ENCODE data around the gene GNB1. TPM values are rescaled to one million over a fixed set of nuclear protein-coding genes. Genes with fewer than 3 reads are reported as not detected.
"Not testable (repeated sequence)": the region's sequence is repeated elsewhere in the genome, so short reads cannot be mapped to it uniquely, and the experiment has no call there.

Gene GNB1
- total and polyA plus RNA-seq, 4 experiments from 2014 or later, result 70.9 to 276 (median 197) TPM

DNA sequence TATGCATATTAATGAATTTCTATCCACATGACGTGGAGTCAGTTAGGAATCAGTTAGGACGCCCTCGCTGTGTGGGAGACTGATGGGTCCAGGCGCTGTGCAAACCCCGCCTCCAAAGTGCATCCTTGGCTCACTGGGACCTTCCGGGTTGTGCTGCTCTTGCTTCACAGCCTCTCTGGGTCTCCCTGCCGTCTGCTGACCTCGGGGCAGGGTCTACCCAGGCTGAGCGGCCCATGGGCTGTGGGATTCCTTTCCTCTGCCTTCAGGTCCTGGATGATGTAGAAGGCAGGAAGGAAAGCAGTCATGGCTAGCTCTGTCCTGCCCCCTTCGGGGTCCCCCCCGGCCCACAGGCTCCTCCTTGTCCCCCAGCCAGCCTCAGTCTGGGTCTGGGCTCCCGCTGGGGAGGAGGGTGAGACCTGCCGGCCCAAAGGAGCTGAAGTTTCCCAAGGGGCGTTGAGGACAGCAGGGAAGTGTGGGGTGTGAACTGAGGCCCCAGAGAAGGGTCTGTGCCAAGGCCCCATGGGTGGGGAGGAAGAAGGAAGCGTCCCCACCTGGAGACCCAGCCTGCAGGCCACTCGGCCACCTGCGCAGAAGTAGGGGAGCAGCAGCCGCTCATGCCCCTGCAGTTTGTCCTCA is 142.1 kb downstream of the GNB1 start:
- Mint-ChIP-seq H3K36me3 (peaks cover 0 to 3% of the 10 kb centered on the region in 2 donors), H3K4me3 (peak overlapping the region in 5 of 8 donors; percentile 22 to 45 (median 35)), H3K9me3 (no peaks in the 10 kb centered on the region), H3K27ac (peak overlapping the region in 6 of 7 donors; percentile 20 to 68 (median 58)), H3K4me1 (peaks cover 0 to 9% (median 3%) of the 10 kb centered on the region in 4 donors), H3K27me3 (no peaks in the 10 kb centered on the region)
- DNase-seq, result no peak
- H3K9me3 ChIP-seq (ENCODE audit: control insufficient read depth in 1 of 2, low read length in 2 of 2), result no peaks in the 10 kb centered on the region
- no peaks in the 10 kb centered on the region for H3K27me3 ChIP-seq (ENCODE audit: insufficient read depth, low read length)
- no peak overlapping the region for H3K27ac ChIP-seq (ENCODE audit: low read depth, low read length)
- intact Hi-C loops (cut with micrococcal nuclease), result loop anchor here (10.0 kb wide), 1 partner anchor 54 kb away; the partner anchor contains the start of gene SLC35E2B
- H3K4me1 ChIP-seq (ENCODE audit: insufficient read depth, low read length), result peaks cover 4% of the 10 kb centered on the region
- CTCF ChIA-PET (ENCODE audit: partially characterized antibody), result interaction anchor here (1.4 kb wide), 1 partner anchor 157 kb away, joined by 4 read pairs; no protein-coding TSS in a partner anchor
- H3K4me3 ChIP-seq (ENCODE audit: low read length in 2 of 2), result no peak overlapping the region
- POLR2A ChIA-PET (ENCODE audit: partially characterized antibody), result no interaction called here
- H3K36me3 ChIP-seq (ENCODE audit: insufficient read depth, low read length), result peaks cover 5% of the 10 kb centered on the region

DNA sequence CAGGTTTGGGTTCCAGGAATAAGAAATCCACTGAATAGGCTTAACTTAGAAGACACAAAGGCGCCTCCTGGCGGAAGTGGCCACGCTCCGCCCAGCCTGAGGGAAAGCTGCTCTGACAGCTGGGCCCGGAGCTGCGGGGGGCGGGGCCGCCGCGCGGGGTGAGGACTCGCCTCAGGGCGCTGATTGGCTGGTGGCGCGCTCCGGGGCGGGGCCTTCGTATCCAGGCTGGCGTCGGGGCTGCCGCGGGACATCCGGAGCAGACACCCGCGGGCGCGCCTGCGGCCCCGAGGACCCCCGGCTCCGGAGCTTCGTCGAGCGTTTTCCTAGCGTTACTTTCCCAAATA is 144.3 kb downstream of the GNB1 start:
- intact Hi-C loops (cut with micrococcal nuclease), result loop anchor here (10.0 kb wide), 1 partner anchor 52 kb away; the partner anchor contains the start of gene SLC35E2B
- POLR2A ChIA-PET (ENCODE audit: partially characterized antibody), result interaction anchor here (0.6 to 0.7 kb wide), 5 partner anchors 18 to 163 kb away, joined by 3 to 7 read pairs (median 3); no protein-coding TSS in a partner anchor
- H3K4me1 ChIP-seq (ENCODE audit: insufficient read depth, low read length); H3K36me3 ChIP-seq (ENCODE audit: insufficient read depth, low read length); H3K4me3 ChIP-seq (ENCODE audit: low read length in 2 of 2); H3K36me3 Mint-ChIP-seq; DNase-seq; H3K9me3 Mint-ChIP-seq; H3K27ac Mint-ChIP-seq; H3K9me3 ChIP-seq (ENCODE audit: control insufficient read depth in 1 of 2, low read length in 2 of 2); H3K27me3 Mint-ChIP-seq; H3K27me3 ChIP-seq (ENCODE audit: insufficient read depth, low read length): not testable (repeated sequence)
- CTCF ChIA-PET (ENCODE audit: partially characterized antibody), result interaction anchor here (0.9 kb wide), 1 partner anchor 14 kb away, joined by 3 read pairs; no protein-coding TSS in a partner anchor
- Mint-ChIP-seq H3K4me3 (peak overlapping the region in 3 of 8 donors; percentile 34 to 78 (median 74)), H3K4me1 (peaks cover 6 to 23% (median 10%) of the 10 kb centered on the region in 4 donors)
- peak overlapping the region; percentile 69 for H3K27ac ChIP-seq (ENCODE audit: low read depth, low read length)

DNA sequence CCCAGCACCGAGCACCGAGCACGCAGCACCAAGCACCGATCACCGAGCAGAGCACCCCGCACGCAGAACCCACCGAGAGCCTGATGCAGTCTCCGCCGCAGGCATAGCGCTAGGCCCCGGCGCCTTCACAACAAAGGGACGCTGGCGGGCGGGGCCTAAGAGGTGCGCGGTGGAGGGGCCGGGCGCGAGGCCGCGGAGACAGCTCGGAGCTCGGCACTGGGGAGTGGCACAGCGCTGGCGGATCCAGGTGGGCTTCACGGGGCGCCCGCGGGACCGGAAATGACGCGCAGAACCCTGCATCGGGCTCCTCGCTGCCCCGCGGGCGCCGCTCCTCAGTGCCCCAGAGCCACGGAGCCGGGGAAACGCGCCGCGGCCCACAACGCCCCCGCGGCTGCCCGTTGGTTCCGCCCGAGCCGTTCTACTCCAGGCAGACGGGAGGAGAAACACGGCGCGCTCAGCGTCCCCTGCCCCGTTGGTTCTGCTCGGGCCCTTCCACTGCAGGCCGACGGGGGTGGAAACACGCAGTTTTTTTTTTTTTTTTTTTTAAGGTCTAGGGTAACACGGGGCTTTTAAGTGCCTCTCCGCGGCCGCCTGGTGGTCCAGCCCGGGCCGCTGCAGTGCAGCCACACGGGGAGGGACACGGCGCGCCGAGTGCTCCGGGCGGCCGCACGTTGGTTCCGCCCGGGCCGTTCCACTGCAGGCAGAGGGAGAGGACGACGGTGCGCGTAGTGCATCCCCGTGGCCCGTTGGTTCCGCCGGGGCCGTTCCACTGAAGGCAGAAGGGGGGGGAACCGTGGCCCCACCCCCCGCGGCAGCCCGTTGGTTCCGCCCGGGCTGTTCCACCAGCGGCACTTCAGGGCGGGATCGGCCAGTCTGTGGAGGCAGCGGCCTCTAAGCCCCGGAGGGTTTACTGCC is 145.0 kb downstream of the GNB1 start:
- intact Hi-C loops (cut with micrococcal nuclease), result loop anchor here (10.0 kb wide), 1 partner anchor 51 kb away; the partner anchor contains the start of gene SLC35E2B
- not testable (repeated sequence) for H3K27me3 ChIP-seq (ENCODE audit: insufficient read depth, low read length); H3K36me3 Mint-ChIP-seq; H3K9me3 Mint-ChIP-seq; H3K9me3 ChIP-seq (ENCODE audit: control insufficient read depth in 1 of 2, low read length in 2 of 2); H3K4me1 ChIP-seq (ENCODE audit: insufficient read depth, low read length); H3K4me3 ChIP-seq (ENCODE audit: low read length in 2 of 2); H3K27me3 Mint-ChIP-seq; H3K36me3 ChIP-seq (ENCODE audit: insufficient read depth, low read length)
- CTCF ChIA-PET (ENCODE audit: partially characterized antibody), result interaction anchor here (0.9 kb wide), 1 partner anchor 14 kb away, joined by 3 read pairs; no protein-coding TSS in a partner anchor
- peak overlapping the region in 6 of 8 donors; percentile 54 to 88 (median 76) for H3K4me3 Mint-ChIP-seq
- H3K27ac Mint-ChIP-seq, result peak overlapping the region in 6 of 7 donors; percentile 52 to 96 (median 91)
- peak overlapping the region; percentile 69 for H3K27ac ChIP-seq (ENCODE audit: low read depth, low read length)
- DNase-seq, result peak; percentile 69 to 97 (median 93)
- peaks cover 6 to 23% (median 10%) of the 10 kb centered on the region in 4 donors for H3K4me1 Mint-ChIP-seq
- POLR2A ChIA-PET (ENCODE audit: partially characterized antibody), result interaction anchor here (0.6 to 0.7 kb wide), 5 partner anchors 17 to 164 kb away, joined by 3 to 7 read pairs (median 3); no protein-coding TSS in a partner anchor

DNA sequence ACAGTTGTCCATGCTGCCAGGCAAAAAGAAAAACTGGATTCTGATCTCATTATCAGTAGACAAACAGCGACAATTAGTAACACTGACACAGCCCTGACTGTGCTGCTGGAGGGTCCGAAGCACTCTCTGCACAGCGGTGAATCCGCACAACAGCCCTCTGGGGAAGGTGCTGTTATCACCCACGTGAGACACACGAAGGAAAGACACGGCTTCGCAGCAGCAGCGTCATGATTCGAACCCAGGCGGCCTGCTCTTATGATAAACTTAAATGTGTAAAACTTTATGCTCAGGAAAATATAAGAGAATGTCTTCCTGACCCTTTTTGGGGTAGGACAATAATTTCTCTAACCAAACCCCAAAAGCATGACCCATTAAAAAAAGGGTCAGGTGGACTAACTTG is 148.4 kb downstream of the GNB1 start:
- Mint-ChIP-seq H3K4me3 (peak overlapping the region in 5 of 8 donors; percentile 23 to 77 (median 51)), H3K27ac (peak overlapping the region in 6 of 7 donors; percentile 41 to 83 (median 68)), H3K4me1 (peaks cover 1 to 14% (median 9%) of the 10 kb centered on the region in 4 donors)
- H3K27me3 Mint-ChIP-seq; H3K36me3 ChIP-seq (ENCODE audit: insufficient read depth, low read length); H3K9me3 Mint-ChIP-seq; H3K4me3 ChIP-seq (ENCODE audit: low read length in 2 of 2); H3K36me3 Mint-ChIP-seq; H3K27me3 ChIP-seq (ENCODE audit: insufficient read depth, low read length); H3K9me3 ChIP-seq (ENCODE audit: control insufficient read depth in 1 of 2, low read length in 2 of 2); CTCF ChIA-PET (ENCODE audit: partially characterized antibody); H3K4me1 ChIP-seq (ENCODE audit: insufficient read depth, low read length); DNase-seq; H3K27ac ChIP-seq (ENCODE audit: low read depth, low read length): not testable (repeated sequence)
- intact Hi-C loops (cut with micrococcal nuclease), result loop anchor here (10.0 kb wide), 1 partner anchor 48 kb away; the partner anchor contains the start of gene SLC35E2B
- POLR2A ChIA-PET (ENCODE audit: partially characterized antibody), result interaction anchor here (0.6 to 0.9 kb wide), 2 partner anchors 16 to 167 kb away, joined by 4 read pairs; no protein-coding TSS in a partner anchor

DNA sequence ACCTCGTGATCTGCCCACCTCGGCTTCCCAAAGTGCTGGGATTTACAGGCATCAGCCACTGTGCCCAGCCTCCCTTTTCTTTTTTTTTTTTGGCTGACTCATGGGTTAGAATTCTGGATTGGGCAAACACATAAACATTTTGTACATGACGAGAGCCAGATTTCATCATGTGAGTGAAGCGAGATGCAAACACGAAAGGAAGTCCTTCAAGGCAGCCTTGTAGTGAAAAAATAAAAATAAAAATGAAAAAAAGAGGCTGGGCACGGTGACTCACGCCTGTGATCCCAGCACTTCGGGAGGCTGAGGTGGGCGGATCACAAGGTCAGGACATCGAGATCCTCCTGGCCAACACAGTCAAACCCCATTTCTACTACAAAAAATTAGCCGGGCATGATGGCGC is 149.9 kb downstream of the GNB1 start:
- H3K4me1 Mint-ChIP-seq, result peaks cover 1 to 14% (median 9%) of the 10 kb centered on the region in 4 donors
- POLR2A ChIA-PET (ENCODE audit: partially characterized antibody), result not testable (repeated sequence)

DNA sequence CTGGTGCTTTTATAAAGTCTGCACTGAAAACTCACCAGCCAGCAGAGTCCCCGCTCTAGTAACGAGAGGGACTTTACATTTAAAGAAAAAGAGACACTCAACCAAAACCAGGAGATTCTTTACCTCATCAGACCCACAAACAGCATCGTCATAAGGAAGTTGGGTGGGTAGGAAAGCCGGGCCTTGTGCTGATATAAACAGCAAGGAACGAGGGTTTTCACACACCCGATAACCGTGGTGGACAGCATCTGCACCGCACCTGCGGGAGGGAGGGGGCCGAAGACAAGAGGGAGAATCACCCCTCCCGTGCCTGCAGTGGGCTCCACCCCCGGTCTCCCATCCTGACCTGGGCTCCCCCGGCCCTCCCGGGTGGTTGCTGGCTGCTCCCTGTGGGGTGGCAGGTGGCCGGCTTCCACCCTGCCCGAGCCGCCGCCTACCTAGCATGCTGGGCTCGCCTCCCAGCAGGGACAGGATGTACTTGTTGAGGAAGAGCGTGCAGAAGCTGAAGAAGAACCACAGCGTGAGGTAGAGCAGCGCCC is 152.0 kb downstream of the GNB1 start:
- POLR2A ChIA-PET (ENCODE audit: partially characterized antibody); H3K9me3 ChIP-seq (ENCODE audit: control insufficient read depth in 1 of 2, low read length in 2 of 2); H3K27me3 ChIP-seq (ENCODE audit: insufficient read depth, low read length); H3K27me3 Mint-ChIP-seq; intact Hi-C loops (cut with micrococcal nuclease); H3K4me3 Mint-ChIP-seq; H3K4me1 ChIP-seq (ENCODE audit: insufficient read depth, low read length); H3K27ac ChIP-seq (ENCODE audit: low read depth, low read length); DNase-seq; H3K36me3 ChIP-seq (ENCODE audit: insufficient read depth, low read length); H3K9me3 Mint-ChIP-seq; CTCF ChIA-PET (ENCODE audit: partially characterized antibody); H3K27ac Mint-ChIP-seq; H3K4me3 ChIP-seq (ENCODE audit: low read length in 2 of 2): not testable (repeated sequence)
- Mint-ChIP-seq H3K4me1 (peaks cover 2 to 15% (median 9%) of the 10 kb centered on the region in 4 donors), H3K36me3 (peaks cover 9 to 10% of the 10 kb centered on the region in 2 donors)

More for the DNA sequence above, 149.9 kb downstream of the GNB1 start:
- H3K9me3 Mint-ChIP-seq; H3K4me3 Mint-ChIP-seq; H3K27me3 ChIP-seq (ENCODE audit: insufficient read depth, low read length); H3K9me3 ChIP-seq (ENCODE audit: control insufficient read depth in 1 of 2, low read length in 2 of 2); DNase-seq; H3K36me3 Mint-ChIP-seq; H3K4me1 ChIP-seq (ENCODE audit: insufficient read depth, low read length); H3K27me3 Mint-ChIP-seq; H3K27ac Mint-ChIP-seq; H3K4me3 ChIP-seq (ENCODE audit: low read length in 2 of 2); H3K27ac ChIP-seq (ENCODE audit: low read depth, low read length); H3K36me3 ChIP-seq (ENCODE audit: insufficient read depth, low read length); CTCF ChIA-PET (ENCODE audit: partially characterized antibody): not testable (repeated sequence)
- intact Hi-C loops (cut with micrococcal nuclease), result loop anchor here (10.0 kb wide), 1 partner anchor 46 kb away; the partner anchor contains the start of gene SLC35E2B

Data from CD4-positive, alpha-beta memory T cell (primary cell).